ENCODE data around the gene CCSAP. TPM values are rescaled to one million over a fixed set of nuclear protein-coding genes. Genes with fewer than 3 reads are reported as not detected.
"Not testable (repeated sequence)": the region's sequence is repeated elsewhere in the genome, so short reads cannot be mapped to it uniquely, and the experiment has no call there.

The CCSAP gene, protein sequence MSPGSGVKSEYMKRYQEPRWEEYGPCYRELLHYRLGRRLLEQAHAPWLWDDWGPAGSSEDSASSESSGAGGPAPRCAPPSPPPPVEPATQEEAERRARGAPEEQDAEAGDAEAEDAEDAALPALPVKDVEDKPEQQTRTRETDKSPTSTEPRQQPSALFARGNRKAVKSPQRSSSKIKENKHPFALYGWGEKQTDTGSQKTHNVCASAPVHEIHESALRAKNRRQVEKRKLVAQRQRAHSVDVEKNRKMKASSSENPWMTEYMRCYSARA
- total RNA-seq (2014; rRNA removed; shearing (Covaris generic)) = 31.0 and 33.5 TPM in 2 replicates

DNA sequence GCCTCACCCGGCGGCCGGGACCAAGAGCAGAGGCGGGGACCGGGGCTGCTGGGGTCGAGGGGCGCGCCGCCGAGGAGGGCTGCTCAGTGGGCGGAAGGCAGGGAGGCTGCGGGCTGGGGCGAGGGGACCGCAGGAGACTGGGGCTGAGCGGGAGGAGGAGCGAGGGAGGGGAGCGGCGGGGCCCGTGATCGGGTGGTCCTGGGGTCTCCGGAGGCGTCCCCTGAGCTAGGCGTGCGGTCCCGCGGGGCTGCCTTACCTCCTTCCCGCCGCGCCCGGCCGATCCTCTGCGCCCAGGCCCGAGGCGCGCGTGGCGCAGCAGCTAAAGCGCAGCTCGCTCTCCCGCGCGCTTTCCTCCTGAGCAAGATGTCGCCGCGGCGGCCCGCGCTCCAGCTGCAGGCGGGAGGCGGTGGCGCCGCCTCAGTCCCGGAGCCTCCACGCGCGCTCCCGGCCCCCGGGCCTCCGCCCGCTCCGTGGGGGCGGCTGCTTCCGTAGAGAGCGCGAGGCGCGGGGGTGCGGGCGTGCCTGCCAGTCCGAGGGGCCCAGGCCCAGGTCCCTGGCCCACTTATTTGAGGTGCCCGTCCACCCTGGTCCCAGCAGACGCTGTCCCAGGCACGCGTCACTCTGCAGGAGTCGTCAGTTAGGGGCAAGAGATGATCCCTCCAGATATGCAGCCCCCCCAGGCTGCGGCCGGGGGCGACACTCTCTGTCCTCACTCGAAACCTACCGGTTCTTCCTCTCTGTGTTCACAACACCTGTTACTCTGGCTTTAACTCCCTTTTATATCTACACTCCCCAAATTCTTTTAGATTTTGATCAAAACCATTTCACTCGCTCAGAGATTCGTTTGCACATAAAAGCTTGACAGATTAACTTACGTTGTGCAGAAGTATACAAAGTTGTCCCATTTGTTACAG, at the start of gene CCSAP:
Gene CCSAP, minus strand, starts transcription at position 392 of the 914 bp plus-strand sequence. CDS start 582 bp downstream, outside the sequence.
- peak; percentile 38 for DNase-seq (ENCODE audit: low spot score)

DNA sequence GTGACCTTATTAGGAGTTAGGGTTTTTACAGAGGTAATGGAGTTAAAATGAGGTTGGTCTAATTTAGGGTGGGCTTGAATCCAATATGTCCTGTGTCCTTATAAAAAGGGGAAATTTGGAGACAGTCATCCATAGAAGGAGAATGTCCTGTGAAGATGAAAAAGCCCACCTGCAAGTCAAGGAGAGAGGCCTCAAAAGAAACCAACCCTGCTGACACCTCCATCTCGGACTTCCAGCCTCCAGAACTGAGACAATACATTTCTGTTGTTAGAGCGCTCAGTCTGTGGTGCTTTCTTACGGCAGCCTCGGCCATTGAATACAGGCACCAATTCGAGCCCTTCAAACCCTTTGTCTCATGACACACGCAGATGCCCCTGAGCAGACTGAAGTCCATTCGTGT, 47.3 kb upstream of the CCSAP start:
- no peak for DNase-seq (ENCODE audit: low spot score)

DNA sequence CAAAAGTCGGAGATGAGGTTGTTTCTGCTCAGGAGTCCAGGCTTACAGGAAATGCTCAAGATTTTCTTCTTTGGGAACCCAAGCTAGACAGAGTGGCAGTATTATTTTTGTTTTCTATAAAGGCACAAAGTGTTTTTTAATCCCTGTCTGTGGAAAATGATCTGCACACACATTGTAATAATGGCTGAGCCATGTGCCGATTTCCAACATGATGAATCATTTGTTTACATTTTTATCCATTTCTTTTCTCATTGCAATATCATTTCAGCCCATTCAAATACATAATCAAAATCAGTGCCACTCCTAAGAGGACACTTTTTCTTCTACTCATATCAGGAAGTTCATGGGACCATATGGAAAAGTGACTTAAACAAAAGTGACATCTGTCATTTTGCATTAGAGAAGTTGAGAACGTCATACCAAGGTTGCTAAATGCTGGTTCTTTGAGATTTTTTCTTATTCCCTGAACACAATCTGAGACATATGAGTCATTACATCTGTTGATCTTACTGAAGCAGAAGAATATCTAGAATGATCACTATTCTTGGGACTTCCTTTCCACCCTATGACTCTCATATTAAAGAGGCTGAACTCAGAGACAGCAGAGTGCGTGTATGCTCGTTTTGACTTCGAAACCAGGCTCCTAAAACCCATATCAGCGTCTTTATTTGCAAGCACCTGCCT, 46.2 kb upstream of the CCSAP start:
- DNase-seq (ENCODE audit: low spot score) = no peak

DNA sequence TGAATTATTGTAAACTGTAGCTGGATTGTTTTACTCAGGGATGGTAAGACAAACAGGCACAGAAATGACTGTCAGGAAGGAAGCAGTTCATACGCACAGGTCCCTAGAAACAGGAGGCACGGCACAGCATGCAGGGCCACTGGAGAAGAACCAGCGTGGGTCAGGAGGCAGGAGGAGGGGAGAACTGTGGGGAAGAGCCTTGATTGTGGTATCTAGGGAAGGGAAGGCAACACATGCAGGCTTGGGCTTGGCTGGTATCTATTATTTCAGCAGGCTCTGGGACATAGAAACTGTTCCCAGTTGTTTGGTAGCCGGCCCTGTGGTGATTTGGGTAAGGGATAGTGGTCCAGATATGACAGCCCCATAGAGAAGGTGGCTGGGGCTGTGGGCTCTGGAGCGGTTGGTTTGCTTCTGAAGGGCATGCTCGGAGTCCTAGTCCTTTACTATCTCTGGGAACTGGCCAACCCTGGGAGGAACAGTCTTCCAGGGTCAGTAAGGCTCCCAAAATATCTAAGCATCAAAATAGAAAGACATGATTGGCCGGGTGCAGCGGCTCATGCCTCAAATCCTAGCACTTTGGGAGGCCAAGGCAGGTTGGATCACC, 43.1 kb upstream of the CCSAP start:
- DNase-seq (ENCODE audit: low spot score) = no peak

DNA sequence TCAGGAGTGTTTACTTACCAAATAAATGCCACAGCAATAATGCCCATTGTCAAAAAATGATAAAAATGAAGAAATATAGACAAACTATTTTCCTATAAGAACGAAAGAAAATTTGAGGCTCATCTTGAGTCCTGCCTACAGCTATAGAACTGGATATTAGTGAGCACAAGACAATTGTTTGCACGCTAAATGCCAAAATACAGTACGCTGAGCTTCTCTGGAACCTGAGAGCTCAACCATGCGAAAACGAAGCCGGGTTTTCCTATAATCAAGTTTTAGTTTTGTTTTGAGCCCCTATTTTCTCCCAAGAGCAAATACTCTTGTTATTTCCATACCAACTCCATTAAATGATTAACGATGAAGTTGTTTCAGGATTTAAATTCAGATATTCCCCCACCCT, 42.0 kb upstream of the CCSAP start:
- no peak for DNase-seq (ENCODE audit: low spot score)

DNA sequence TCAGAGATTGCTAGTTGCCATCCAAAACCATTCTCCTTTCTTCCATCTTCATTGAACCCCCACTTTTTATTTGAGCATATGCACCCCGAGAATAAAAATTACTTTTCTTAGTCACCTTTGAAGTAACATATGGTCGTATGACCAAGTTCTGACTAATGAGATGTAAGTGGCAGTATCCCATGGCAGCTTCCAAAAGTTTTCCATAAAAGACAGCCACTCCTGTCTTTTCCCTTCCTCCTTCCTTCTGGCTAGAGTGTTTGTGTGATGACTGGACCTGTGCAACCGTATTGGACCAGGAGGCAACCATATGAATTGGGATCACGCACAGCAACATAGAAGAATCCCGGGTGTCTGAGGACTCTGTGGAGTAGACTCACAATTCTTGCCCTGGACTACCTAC, 41.1 kb upstream of the CCSAP start:
- DNase-seq (ENCODE audit: low spot score) = peak; percentile 33

DNA sequence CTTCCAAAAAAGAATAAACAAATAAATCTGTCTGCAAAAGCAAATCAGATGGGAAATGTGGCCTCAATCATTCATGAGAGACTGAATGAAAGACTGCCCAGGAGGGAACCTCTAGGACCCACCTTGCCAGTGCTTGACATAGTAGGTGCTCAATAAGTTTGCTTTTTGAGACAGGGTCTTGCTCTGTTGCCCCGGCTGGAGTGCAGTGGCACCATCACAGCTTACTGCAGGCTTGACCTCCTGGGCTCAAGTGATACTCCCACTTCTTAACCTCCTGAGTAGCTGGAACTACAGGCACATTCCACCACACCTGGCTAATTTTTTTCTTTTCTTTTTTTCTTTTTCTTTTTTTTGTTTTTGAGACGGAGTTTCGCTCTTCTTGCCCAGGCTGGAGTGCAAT, 40.3 kb upstream of the CCSAP start:
- DNase-seq (ENCODE audit: low spot score) = no peak

DNA sequence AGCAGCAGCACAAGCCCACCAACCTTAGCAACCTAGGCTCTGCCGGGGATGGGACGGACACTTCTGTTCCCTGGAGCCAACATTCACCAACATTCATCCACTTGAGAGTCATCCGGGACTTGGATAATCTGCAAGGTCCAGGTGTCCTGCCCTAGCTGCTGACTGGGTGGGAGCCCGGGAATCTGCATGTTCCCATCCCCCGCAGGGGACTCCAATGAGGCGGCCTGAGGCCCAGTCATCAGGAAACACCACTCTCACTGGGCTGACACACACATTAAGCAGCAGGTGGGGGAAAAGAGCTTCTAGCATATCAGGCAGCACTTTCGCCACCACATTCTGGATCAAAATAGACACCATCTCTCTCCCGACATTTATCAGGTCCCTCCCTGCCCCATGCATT, 38.4 kb upstream of the CCSAP start:
- DNase-seq (ENCODE audit: low spot score) = no peak

DNA sequence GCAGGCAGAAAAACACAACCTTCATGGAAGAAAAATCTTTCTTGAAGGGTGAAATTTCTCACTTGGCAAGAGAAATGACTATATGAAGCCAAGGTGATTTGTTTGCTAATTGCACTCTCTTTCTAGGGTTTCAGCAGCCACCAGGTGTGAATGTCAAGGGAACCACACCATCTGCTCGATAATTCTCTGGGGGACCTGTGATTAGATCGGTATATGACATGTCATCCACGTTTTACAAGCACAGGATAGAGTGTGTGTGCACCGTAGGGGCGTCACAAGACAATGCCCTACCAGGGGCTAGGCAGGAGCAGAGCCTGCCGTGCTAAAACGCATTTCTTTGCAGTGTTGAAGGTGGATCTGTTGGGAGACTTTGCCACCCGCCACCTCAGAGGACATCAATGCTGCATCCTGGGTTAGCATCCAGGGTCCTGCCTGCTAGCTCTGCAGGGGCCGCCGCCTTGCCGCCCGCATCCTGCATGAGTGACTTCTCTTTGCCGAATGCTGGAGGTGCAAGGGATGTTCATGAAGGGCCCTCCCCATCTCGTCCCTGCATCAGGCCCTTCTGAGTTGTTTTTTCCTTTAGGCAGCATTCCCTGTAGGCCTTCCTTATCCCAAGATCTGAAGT, 37.8 kb upstream of the CCSAP start:
- no peak for DNase-seq (ENCODE audit: low spot score)

DNA sequence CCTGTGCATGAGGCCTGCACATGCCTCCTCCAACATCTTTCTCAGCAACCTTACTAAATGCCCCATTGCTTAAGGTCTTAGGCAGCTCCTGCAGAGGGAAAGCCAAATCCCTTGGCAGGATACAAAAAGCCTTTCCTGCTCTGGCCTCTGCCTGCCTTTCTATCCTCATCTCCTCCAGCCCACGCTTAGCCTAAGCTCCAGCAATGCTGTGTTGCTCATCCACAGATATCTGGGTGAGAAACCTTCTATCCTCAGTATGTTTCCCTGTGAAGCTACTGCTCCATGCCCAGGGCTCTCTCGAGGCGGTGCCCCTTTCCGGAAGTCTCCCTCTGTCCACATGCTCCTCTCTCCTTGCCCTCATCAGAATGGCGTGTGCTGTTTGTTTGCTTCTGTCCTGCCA, 37.0 kb upstream of the CCSAP start:
- DNase-seq (ENCODE audit: low spot score) = no peak

DNA sequence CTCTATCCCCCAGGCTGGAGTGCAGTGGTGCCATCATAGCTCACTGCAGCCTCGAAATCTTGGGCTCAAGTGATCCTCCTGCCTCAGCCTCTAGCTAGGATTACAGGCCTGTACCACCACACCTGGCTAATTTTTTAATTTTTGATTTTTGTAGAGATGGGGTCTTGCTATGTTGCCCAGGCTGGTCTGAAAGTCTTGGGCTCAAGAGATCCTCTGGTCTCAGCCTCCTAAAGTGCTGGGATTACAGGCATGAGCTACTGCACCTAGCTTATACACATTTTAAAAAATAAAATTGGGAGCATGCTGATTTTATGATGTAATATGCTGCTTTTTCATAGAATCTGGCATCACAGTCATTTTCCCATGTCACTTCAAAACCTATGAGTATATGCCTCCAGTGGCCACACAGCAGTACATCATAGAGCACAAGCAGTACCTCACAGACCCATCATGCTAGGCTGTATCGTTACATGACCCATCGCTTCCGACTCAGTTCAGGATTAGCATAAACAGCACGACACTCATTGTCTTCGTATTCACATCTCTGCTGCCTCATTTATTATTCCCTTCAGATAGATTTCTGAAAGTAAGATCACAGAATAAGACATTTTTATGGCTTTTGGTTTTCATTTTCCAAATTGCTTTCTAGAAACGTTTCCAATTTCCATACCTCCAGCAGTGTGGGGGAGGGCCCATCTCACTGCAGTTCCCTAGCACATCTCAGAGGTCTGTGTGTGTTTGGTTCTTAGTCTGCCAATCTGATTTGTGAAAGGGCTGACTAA, 35.9 kb upstream of the CCSAP start:
- DNase-seq (ENCODE audit: low spot score) = no peak

DNA sequence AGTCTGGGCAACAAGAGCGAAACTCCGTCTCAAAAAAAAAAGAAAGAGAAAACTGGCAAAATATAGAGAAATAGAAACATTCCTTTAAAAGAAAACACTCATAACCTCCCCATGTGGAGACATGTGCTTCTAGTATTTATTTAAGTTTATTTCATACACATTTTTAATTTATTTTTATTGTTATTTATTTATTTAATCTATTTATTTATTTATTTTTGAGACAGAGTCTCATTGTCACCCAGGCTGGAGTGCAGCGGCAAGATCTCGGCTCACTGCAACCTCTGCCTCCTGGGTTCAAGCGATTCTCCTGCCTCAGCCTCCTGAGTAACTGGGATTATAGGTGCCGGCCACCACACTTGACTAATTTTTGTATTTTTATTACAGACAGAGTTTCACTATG, 35.2 kb upstream of the CCSAP start:
- not testable (repeated sequence) for DNase-seq (ENCODE audit: low spot score)

DNA sequence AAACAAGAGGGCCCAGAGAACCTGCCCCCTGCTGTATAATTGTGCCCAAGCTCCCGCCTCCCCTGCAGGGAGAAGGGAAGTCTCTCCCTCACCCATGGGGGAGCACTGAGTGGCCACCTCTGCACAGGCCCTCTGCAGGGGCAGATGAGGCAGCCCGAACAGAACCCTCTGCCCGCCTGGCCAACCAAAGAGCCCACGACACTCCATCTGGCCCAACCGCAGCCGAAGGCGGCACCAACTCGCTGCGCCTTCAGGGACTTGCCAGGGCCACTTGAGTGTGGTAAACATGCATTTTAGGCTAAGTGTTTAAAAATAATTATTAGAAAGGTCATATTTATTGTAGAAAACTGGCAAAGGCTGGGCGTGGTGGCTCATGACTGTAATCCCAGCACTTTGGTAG, 34.6 kb upstream of the CCSAP start:
- no peak for DNase-seq (ENCODE audit: low spot score)

DNA sequence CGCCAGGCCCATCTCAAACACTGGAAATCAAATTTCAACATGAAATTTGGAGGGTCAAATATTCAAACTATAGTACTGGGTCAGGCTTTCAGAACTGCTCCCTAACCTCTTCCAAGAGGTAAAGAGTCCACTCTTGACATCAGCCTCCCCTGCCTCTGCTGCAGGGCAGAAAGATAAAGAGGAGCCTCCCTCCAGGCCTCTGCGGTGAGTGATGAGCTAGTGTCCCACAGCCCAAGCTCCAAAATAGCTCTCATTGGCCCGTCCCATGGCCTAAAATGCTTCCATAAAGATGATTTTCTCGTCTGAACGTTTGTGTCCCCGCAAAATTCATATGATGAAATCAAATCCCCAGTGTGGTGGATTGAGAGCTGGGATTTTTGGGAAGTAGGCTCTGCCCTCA, 33.7 kb upstream of the CCSAP start:
- DNase-seq (ENCODE audit: low spot score) = no peak

DNA sequence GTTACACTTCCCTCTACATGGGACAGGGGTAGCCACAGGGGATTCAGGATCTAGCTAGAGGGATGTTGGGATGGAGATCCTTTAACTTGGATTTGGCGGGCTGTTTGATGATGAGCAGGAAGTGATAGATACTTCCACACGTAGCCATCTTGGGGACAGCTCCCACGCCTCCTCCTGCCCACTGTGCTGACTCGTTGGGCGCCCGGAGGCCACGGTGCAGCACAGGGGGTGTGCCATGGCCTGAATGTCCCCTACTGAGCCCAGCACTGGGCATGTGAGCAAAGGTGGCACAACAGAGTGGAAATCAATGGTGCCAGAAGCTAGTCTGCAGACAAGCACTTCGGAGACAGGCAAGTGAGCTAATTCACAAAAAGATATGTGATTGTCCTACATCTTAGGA, 31.6 kb upstream of the CCSAP start:
- DNase-seq (ENCODE audit: low spot score) = no peak

DNA sequence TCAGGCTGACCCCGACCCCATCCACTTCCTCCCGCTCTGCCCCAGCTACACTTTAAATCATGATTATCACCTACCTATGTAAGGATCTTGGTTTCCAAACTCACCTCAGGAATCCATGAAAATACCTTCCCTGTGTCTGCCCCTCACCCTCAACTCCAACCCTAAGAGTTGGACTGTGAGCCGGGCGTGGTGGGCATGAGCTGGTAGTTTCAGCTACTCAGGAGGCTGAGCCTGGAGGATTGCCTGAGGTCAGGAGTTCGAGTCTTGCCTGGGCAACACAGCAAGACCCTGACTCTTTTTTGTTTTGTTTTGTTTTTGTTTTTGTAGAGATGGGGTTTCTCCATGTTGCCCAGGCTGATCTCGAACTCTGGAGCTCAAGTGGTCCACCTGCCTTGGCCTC, 30.5 kb upstream of the CCSAP start:
- no peak for DNase-seq (ENCODE audit: low spot score)

DNA sequence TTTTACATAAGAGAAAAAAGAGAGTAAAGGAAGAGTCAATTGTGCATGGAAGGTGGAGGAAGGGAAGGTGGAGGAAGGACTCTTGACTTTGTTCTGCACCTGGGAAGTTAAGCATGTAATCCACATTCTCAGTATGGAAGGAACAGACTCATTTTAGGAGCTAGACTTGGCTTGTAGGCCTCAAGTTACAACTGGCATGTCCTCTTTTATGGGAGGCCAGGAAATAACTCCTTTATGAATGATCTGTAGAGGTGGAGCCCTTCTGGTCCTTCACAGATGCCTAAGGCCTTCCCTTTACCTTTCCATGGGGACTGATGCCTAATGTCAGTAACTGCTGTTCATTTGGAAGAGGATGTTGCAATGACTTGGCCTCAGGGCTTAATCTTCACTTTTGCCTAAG, 29.4 kb upstream of the CCSAP start:
- no peak for DNase-seq (ENCODE audit: low spot score)

DNA sequence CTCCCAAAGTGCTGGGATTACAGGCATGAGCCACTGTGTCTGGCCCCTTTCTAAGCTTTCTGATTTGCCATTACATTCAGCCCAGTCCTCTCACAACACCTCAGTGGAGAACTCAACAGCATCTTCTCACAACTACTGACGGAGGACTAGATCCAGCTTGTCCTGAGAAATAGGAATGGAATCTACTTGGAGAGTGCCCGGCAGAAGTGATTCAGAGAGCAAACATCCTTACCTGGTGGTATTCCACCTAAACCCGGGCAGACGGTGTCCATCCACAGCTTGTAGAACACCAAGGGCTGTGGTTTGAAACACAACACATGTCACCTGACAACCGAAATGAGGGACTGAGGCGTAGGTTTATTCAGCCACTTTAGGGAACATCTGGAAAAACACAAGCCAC, 28.8 kb upstream of the CCSAP start:
- DNase-seq (ENCODE audit: low spot score) = no peak

DNA sequence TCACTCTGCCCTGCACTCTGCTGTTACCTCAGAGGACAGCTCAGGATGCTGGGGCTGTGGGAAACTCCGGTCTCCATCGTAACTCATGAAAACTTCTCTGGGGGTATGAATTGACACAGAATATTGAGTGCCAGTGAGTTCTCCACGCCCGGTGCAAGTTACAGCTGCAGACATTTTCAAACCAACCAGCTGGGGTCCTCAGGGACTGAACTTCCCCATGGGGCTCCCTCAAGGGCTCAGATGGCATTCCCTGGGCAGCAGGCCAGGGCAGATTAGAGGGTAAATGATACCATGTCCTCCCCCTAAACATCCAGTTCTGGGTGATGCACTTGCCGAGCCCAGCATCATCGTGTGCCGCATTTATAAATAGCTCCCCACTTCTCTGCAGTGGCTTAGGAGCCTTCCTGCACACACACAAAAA, 27.8 kb upstream of the CCSAP start:
- DNase-seq (ENCODE audit: low spot score) = peak; percentile 35

DNA sequence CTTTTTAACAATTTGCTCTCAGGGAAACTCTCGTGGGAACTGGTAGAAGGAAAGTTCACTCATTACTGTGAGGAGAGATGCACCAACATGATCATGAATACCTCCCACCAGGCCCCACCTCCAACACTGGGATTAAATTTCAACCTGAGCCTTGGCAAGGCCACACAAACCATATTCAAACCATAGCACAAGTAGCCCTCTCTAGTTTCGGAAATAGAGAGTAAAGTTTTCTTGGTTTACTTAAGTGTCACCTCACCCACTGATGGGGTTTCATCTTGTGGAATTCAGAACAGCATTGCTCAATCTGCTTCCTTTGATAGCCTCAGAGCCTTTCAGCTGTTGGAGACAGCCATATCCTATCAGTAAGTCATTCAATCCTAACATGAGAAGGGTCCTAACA, 25.5 kb upstream of the CCSAP start:
- DNase-seq (ENCODE audit: low spot score) = no peak

DNA sequence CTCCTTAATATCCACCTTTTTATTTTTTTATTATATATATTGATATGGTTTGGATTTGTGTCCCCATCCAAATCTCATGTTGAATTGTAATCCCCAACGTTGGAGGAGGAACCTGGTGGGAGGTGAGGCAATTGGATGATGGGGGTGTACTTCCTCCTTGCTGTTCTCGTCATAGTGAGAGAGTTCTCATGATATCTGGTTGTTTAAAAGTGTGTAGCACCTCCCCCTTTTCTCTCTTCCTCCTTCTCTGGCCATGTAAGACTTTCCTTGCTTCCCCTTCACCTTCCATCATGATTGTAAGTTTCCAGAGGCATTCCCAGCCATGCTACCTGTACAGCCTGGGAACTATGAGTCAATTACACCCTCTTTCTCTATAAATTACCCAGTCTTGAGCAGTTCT, 22.7 kb upstream of the CCSAP start:
- no peak for DNase-seq (ENCODE audit: low spot score)

All from A172 (cell line).